Right hindlimb (tissue), 1 donor: Measurements from ENCODE around the gene RASL11A.
"Not testable (repeated sequence)": the region's sequence is repeated elsewhere in the genome, so short reads cannot be mapped to it uniquely, and the experiment has no call there.

ENCODE experiments used
- DNase-seq: peaks from one replicate; pipeline ENCODE4 v3.0.0-alpha.2; 2018

Gene RASL11A

GRCh38 chr13:27269114-27269665, 1.4 kb upstream of the RASL11A start:
- peak; percentile 41 for DNase-seq

GRCh38 chr13:27271570-27272096, 1.0 kb downstream of the RASL11A start:
- no peak for DNase-seq

DNA sequence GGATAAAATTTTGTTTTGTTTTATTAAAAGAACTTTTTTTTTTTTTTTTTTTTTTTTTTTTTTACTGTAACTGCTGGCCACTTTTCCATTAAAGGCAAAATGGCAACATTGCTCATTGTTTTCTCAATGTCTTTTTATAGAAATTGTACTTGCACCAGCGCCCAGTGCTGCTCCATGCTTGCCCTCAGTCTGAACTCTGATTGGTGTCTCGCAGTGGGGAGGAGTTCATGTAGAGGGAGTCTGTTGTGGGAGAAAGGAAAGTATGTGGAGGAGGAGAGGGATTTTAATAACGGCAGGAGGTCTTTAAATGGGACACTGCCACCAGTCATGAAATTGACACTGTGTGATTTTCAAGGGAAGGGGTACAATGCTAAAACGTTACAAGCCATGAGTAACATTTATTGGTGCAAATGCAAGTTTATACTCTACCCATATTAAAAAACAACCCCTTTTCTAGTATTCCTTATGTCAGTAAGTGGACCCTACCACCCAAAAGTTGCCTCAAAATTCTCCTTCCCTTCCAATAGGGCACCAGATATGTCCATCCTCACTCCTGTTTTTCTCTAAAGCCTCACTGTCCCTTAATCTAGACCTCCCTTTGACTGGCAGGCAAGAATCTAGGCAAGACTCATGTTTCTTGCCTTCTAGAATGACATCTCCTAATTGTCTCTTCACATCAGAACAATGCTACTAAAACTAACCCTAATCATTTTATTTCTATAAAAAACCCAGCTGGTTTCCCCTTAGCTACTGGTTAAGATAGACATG, 3.2 kb downstream of the RASL11A start:
- DNase-seq = no peak

- DNase-seq = no peak
Measured at GRCh38 chr13:27274631-27275030, 4.0 kb downstream of the RASL11A start.

GRCh38 chr13:27276188-27276587, 5.6 kb downstream of the RASL11A start:
- no peak for DNase-seq

DNA sequence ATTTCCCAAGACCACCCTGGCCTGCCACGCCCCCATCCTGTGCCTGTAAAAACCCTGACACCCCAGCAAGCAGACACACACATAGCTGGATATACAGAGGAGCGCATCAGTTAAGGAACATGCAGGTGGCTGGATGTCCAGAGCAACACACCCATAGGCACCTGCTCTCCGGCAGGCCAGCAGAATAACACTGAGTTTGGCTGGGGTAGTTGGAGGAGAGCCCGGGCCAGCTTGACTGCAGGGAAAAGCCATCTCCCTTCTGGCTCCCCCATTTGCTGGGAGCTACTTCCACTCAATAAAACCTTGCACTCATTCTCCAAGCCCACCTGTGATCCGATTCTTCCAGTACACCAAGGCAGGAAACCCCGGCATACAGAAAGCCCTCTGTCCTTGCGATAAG, 8.9 kb downstream of the RASL11A start:
- no peak for DNase-seq

DNA sequence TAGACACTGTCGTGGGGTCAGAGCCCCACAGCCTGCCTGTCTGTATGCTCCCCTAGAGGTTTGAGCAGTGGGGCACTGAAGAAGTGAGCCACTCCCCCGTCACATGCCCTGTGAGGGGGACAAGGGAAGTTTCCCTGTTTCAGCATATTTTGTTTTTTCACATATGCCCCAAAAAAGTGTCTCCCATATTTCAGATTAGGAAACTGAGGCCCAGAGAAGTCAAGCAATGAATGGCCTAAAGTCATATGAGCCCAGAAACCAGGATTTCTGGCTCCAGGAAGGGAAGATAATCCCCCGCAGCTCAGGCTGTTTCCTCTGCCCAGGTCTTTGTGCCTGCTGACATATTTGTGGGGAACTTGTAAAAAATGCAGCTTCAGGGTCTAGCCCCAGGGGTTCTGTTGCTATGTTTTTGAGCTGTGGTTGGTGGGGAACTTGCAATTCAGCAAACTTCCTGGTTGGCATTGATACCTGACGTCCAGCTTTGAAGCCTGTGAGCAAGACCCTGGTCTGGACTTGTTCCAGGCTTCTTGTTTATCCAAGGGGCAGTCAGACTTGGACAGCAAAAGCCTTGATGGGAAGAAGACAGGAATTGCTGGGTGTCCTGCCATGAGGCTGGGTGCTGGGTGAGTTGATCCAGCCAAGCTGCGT, 9.5 kb downstream of the RASL11A start:
- DNase-seq = no peak

- DNase-seq = no peak
Measured at GRCh38 chr13:27280841-27281240, 10.2 kb downstream of the RASL11A start.

DNA sequence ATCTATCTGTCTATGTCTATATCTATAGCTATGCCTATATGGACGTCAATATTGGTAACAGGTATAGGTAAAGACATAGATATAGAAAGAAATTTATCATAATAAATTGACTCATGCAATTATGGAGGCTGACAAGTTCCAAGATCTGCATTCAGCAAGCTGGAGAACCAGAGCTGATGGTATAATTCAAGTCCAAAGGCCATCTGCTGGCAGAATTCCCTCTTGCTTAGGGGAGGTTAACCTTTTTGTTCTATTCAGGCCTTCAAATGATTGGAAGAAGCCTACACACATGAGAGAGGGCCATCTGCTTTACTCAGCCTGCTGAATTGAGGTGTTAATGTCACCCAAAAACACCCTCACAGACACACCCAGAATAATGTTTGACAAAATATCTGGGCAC, 10.8 kb downstream of the RASL11A start:
- no peak for DNase-seq

- no peak for DNase-seq
Measured at GRCh38 chr13:27283906-27284493, 13.4 kb downstream of the RASL11A start.

- DNase-seq = no peak
Measured at GRCh38 chr13:27288392-27288791, 17.8 kb downstream of the RASL11A start.

GRCh38 chr13:27289011-27289665, 18.5 kb downstream of the RASL11A start:
- DNase-seq = no peak

- DNase-seq = no peak
Measured at GRCh38 chr13:27290715-27291114, 20.1 kb downstream of the RASL11A start.

- not testable (repeated sequence) for DNase-seq
Measured at GRCh38 chr13:27291967-27292366, 21.3 kb downstream of the RASL11A start.

DNA sequence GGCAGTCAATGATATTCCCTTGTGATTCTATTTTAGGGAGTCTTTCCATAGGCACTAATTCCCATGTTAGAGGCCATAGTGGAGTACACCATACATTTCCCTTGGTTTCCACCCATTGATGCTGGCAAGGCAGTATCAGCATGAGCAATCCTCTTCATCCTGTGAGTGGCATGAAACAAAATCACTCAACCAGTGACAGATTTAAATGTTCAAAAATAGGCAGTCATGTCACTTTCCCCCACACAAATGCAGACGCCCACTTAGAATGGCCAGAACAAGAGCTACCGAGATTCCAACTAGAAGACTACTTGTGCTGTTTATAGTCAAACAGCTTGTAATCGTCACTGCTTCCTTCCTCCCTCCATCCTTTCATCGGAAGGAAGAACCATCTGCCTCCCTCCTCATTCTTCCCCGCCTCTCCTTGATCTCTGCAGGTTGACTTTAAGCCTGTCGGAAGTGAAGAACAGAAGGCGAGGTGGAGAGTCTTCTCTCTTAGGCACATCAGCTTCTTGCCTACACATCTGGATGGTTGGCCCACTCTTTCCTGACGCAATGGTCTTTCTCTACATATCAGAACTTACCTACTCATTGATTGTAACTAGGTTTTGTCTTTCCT, 22.6 kb downstream of the RASL11A start:
- no peak for DNase-seq

DNA sequence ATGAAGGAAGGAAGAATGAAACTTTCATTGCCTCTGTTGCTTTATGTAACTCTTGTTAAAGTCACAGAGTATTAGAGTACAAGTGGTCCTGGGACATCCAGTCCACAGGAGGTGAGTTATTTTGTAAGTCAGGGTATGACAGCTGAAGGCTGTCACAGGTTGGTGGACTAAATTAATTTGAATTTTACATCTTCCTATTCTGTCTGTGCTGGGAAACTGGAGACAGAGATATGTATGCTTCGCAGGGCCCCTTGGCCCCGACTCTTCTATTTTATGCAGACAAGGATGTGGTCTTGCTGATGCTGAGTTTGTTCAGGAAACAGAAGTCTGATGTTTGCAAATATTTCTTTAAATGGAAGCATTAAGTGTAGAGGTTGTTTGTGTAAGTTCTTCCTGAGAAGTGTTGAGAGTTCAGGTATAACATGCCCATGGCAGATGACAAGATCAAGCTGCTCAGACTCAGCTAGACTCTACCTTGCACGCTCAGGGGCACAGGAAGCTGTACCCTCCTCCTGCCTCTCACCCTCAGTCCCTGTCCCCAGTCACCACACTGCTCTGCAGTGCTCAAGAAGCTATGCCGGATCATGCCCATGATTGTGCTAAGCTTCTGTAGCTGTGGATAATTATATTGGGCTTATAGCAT, 23.4 kb downstream of the RASL11A start:
- DNase-seq = no peak

- no peak for DNase-seq
Measured at GRCh38 chr13:27295096-27295495, 24.5 kb downstream of the RASL11A start.

DNA sequence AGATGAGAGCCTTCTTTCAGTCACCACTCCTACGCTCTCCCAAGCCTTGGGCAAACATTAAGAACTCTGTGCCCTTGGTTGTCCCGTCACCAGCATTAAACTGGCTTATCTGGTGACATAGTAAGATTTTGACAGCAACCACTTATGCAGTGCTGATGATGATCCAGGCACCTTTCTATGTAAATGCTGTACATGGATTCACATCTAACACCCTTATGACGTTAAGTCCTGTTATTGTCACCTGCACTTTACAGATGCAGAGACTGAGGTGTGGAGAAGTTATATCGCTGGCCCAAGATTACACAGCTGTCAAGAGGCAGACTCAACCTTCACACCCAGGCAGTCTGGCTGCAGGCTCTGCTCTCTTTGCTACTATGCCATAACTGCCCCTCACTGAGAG, 25.0 kb downstream of the RASL11A start:
- DNase-seq = no peak

DNA sequence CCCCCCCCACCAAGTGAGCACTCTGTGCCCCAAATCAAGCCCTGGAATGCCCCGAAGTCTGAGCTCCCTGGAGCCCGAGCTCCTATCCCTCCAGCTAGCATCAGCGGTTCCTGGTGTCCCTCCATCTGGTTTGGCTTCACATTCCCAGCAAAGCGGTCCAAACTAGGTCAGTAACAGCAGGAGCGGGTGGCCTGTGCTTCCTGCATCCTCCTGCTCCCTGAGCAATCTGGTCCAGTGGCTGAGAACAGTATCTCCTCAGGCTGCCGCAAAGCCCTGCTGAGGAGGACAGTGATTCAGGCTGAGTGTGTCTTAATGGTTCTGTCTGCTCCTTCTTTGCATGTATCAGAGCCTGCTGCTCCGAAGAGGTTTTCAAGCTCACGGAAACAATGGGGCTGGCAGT, 25.9 kb downstream of the RASL11A start:
- DNase-seq = no peak

- DNase-seq = no peak
Measured at GRCh38 chr13:27298849-27299248, 28.2 kb downstream of the RASL11A start.

DNA sequence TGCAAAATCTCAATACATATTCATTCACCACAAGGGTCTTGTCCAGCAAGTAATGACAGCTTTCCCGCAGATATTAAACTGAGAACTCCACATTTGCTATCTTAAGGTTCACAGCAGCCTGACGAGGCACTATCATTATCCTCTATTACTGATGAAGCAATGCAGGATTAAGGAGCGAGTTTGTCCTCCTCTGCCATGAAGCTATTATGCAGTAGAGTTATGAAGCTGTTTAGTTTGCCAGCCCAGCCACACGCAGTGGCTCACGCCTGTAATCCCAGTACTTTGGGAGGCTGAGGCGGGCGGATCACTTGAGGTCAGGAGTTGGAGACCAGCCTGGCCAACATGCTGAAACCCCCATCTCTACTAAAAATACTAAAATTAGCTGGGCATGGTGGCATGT, 29.8 kb downstream of the RASL11A start:
- DNase-seq = not testable (repeated sequence)

GRCh38 chr13:27300941-27301586, 30.4 kb downstream of the RASL11A start:
- no peak for DNase-seq
